M059J (cell line): Measurements from ENCODE around the gene MYCBP2. TPM values are rescaled to one million over a fixed set of nuclear protein-coding genes. Genes with fewer than 3 reads are reported as not detected.
"Not testable (repeated sequence)": the region's sequence is repeated elsewhere in the genome, so short reads cannot be mapped to it uniquely, and the experiment has no call there.

Experiments used
- DNase-seq: peaks from one replicate; pipeline ENCODE4 v3.0.0-alpha.2; 2012; ENCODE audit warnings: low read depth
- total RNA-seq: library from RNA; depleted of rRNA; stranded (reverse); fragments of >200 nt; shearing (Covaris generic); gene quantifications from 2 replicates; pipeline ENCODE4 v1.2.3, GENCODE V29; 2014

MYCBP2 gene
- total RNA-seq, 1 experiment from 2014 or later = 26.7 TPM

GRCh38 chr13:77218274-77218673 is 108.6 kb downstream of the MYCBP2 start:
- DNase-seq = no peak

DNA sequence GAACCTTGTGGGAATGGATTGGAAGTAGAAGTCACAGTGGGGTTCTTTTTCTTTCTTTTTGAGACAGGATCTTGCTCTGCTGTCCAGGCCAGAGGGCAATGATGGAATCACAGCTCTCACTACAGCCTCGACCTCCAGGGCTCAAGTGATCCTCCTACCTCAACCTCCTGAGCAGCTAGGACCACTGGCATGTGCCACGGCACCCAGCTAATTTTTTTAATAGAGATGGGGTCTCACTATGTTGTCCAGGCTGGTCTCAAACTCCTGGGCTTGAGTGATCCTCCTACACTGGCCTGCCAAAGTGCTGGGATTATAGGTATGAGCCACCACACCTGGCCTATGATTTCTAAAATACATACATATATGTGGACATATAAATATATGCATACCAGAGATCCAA is 111.4 kb downstream of the MYCBP2 start:
- DNase-seq = no peak

DNA sequence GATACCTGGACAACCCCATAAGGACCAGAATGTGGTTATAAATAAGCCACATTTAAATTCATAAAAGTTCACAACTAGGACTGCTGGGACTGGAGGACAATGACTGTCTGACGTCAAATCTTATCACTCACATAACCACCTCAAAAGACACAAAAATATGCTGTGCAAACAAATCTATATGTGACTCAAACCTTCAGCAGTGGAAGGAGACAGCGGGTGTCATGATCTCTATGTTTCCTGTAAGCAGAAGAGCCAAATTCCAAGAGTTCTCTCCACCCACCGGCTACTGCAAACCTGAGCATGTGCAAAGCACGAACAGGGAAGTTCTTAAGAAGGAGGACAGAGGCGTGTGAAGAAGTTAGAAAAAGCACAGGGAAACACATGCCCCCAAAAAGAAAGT is 113.2 kb downstream of the MYCBP2 start:
- DNase-seq = no peak

GRCh38 chr13:77207943-77208342 is 119.0 kb downstream of the MYCBP2 start:
- DNase-seq = peak; percentile 76

- not testable (repeated sequence) for DNase-seq
Measured at GRCh38 chr13:77198995-77199394, 127.9 kb downstream of the MYCBP2 start.

DNA sequence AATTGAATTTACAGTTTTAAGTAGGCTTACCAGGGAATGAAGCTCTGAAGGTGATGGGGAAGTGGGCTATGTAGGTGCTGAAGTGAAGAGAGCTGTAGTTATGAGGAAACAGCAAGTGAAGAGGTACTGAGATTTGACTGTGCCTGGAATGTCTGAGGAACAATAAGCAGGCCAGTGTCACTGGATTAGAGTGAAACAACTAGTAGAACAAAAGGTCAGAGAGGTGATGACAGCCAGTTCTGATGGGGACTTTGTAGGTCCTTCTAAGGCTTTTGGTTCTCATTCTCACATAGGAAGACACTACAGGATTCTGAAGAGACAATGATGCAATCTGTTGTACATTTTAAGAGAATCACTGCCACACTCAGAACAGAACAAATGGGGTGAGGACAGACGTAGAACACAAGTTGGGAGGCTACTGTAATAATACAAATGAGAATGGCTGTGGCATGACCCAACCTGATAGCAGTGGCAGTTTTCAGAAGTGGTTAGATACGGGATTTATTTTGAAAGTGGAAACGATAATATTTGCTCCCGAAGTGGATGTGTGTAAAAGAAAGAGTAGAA is 130.8 kb downstream of the MYCBP2 start:
- no peak for DNase-seq

DNA sequence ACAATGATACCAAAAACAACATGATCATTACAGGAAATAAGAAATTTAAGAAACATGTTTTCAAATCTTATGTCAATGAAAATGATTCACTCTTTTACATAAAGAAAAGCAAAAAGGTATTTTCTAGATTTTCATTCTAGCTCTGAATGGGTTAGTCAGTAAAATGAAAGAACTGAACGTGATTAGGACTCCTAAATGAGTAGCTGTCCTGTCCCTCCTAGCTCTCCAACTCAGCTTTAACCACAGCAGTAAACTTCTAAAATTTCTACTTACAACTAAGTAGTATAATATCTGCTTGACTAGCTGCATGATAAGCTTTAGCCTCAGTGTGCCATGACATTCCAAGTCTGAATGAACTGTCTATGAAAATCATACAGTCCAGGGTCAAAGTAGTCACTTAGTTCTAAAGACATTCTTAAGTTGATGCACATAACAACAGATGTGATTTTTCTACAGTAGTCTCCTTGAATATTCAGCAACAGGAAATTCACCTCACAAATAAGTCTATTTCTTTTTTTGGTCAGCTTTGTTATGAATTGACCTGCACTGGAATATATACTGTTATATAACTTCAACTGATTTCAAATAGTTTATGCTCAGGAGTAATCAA is 136.4 kb downstream of the MYCBP2 start:
- no peak for DNase-seq

DNA sequence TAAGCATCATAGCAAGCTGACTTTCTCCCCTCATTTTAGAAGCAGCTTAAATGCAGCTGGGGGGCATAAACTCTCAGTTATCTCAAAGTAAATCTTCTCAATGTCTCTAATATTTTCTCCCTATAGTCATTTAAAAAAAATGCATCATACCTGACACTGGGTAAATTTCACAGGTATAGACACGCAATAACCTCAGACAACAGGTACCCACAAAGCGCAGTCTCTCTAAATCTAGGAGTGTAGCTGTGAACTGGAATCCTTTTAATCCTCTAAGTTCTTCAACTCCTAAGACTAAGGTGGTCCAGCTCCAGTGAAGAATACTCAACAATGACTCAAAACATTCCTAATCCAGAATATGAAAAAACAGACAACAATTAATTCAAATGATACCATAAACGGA is 141.2 kb downstream of the MYCBP2 start:
- no peak for DNase-seq

- DNase-seq = no peak
Measured at GRCh38 chr13:77184455-77184854, 142.4 kb downstream of the MYCBP2 start.

DNA sequence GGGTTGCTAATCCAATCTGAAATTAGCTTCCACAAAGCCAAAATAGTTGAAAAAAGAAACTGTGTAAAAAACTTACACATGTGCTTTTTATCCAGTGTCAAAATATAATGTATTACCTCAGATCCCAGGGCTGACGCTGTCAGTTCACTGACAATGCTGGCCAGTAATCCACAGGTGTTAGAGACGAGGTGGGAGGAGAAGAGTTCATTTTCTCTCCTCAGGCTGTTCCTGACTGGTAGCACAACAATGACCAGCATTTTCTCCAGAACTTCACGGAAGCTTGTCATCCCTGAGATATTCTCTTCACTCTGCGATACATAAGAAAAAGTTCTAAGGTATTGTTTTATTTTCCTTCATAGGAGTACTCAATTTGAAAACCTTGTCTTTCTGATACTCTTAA is 146.9 kb downstream of the MYCBP2 start:
- no peak for DNase-seq

GRCh38 chr13:77177646-77178045 is 149.2 kb downstream of the MYCBP2 start:
- no peak for DNase-seq

- peak; percentile 10 for DNase-seq
Measured at GRCh38 chr13:77176350-77176749, 150.5 kb downstream of the MYCBP2 start.

DNA sequence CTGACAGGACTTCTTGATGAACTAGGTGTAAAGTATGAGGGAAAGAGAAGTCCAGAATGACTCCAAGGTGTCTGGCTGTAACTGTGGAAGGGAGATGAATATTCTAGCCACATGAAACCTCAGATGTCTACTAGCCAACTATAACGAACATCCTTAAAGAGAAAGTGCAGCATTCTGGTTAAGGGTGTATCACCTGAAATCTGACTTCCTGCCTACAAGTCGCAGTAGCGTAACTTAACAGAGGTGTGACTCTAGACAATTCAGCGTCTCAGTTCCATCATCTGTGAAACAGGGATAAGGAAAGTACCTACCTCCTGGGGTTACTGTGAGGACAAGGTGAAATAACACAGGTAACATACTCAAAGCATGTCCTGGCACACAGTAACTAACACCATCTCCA is 154.2 kb downstream of the MYCBP2 start:
- DNase-seq = no peak

GRCh38 chr13:77171451-77171850 is 155.4 kb downstream of the MYCBP2 start:
- no peak for DNase-seq

GRCh38 chr13:77168237-77168636 is 158.7 kb downstream of the MYCBP2 start:
- no peak for DNase-seq

DNA sequence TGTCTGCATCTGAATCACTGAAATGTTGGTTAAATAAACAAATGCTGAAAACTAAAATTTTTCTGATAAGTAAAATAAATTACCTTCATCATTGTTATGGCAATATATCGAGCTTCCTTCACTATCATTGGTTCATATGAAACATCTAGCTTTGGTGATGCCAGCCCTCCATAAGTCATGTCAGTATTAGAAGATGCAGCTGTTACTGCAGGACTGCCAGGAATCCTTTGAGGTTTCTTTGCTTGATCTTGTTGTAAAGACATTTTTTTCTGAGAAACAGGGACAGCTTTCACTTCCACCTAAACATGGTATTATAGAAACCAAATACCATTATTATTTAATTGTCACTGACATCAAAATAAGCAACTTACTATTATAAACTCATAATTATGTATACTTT is 176.2 kb downstream of the MYCBP2 start:
- DNase-seq = no peak

- DNase-seq = no peak
Measured at GRCh38 chr13:77143431-77143830, 183.5 kb downstream of the MYCBP2 start.

DNA sequence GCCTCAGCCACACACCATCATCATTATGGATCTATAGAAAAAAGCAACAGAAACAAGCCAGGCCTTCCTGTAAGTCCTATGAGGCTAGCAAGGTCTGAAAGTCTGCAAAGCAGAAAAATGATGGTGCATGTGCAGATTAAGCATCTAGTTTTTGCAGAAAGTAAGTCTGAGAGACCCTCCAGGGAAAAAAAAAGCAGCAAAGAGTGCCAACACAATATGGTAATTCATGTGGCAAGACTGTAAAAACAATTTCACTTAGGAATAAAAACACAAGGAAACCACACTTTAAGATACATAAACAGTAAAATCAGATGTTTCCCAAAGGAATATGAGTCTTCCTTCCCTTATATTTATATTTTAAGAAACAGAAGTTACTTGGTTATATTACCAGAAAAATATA is 187.6 kb downstream of the MYCBP2 start:
- DNase-seq = no peak

DNA sequence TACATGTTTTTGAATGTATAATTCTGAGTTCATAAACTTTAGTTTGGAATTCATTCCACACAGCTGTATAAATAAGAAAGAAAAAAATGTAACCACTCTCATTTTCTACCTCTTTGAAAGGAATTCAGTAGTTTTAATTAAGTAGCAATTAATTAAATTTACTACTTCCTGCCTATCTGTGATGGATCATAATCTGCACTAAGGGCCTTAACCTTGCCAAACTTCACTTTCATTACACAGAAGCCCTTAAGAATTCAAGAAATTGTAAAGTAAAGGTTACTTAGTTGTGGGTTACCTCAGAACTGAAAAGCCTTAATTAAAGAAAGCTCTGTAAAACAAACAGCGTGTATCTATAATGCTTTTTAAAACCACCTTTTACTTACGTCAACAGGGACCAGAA is 188.1 kb downstream of the MYCBP2 start:
- no peak for DNase-seq

DNA sequence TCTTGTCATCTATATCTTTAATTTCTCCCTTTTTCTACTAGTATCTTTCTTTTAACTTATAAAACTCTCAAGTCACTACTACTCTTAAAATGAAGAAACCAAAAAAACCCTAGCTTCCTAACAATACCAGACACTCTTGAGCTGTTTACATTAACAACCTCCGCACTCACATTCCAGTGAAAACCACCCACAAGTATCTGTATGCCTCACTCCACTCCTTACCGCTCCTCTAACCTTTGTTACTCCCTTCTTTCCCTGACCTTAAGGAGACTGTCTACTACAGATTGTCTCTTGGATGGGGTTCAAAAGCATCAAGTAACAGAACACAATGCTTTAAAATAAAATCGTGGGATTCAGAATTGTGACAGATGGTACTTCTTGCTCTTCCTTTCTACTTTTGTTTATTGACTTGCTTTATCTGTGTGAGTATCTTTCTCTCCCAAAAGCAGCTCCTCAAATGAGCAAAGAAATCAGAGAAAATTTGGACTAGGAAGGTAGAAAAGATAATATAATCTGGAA is 189.9 kb downstream of the MYCBP2 start:
- peak; percentile 70 for DNase-seq

DNA sequence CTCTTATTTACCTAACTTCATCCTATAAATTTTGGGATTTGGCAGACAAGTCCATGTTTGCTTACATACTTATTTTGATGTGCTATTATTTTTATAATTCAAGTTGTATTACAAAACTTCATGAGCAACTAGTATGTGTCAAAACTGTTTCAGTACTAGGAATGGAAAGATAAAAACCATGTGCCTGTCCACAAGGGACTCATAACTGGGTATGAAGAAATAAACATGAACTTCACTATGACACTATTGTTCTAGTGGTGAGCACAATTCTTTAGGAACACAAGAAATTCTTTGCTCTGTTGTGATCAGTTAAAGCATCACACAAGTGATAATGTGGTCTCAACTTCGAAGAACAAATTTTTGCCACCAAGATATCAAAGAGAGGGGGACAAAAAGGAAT is 202.5 kb downstream of the MYCBP2 start:
- DNase-seq = no peak

DNA sequence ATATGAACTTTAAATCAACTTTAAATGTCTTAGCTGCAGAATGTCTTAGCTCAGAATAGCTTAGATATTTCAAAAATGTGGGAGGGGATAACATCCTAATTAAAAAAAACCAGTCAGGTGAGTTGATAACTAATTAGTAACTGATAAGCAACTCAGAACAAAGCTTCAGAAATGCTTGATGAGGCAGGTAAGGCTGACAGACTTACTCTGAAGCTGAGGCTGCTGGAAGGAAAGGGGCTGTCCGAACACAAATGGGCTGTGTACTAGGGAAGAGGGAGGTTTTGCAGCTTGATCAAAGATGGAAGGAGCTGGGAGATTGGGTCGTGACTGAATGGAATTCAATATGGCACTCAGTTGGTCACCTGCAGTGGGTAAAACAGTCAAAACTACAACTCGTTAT is 208.8 kb downstream of the MYCBP2 start:
- DNase-seq = no peak

DNA sequence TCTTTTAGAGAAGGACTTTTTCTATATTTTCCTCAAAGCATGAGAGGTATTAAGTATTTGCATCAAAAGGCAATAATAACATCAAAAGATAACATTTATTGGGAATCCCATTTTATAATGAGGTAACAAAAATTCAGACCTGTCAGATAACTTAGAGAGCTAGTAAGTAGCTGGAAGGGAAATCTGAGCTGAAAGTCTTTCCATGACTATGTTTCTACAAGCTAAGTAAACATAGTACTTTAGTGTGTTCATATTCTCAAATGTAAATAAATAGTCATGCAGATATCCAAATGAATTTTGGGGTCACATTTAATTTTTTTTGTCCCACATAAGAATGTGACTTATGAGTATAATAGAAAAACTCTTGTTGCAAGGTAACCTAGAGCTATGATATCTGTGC is 212.6 kb downstream of the MYCBP2 start:
- DNase-seq = no peak

DNA sequence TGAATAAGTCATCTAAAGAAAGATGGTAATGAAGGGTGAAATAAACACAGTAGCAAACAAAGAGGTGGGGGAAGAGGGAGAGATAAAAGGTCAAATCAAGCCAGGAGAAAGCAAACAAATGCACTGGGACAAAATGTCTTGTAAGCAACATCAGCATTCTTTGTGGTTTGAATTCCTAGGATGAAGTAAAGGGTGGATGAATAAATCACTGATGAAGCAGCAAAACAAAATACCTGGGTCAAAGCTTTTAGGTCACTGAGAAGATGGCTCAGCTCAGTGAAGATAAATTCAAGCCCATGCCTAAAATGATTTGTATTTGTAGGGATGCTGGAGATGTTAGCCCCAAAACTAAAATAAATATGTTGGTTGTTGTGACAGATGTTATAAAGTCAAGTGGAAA is 213.4 kb downstream of the MYCBP2 start:
- DNase-seq = peak; percentile 24
